MG63 (cell line): ENCODE measurements around the gene SLIT3. TPM values are rescaled to one million over a fixed set of nuclear protein-coding genes. Genes with fewer than 3 reads are reported as not detected.
"Not testable (repeated sequence)": the region's sequence is repeated elsewhere in the genome, so short reads cannot be mapped to it uniquely, and the experiment has no call there.

Experiments used
- DNase-seq: peaks from one replicate; pipeline ENCODE4 v3.0.0-alpha.2; 2020
- H3K27me3 ChIP-seq: fragments of 250-450 bp; sonication (Bioruptor Pico); 2 replicates; pipeline ENCODE4 v1.5.1; 2020; ENCODE audit warnings: mild to moderate bottlenecking, moderate library complexity
- H3K36me3 ChIP-seq: fragments of 250-450 bp; sonication (Bioruptor Pico); 2 replicates; pipeline ENCODE4 v1.5.1; 2020; ENCODE audit warnings: mild to moderate bottlenecking, moderate library complexity
- H3K4me3 ChIP-seq: fragments of 250-450 bp; sonication (Bioruptor Pico); 2 replicates; pipeline ENCODE4 v1.5.1; 2020; ENCODE audit warnings: mild to moderate bottlenecking, moderate library complexity
- H3K9me3 ChIP-seq: fragments of 250-450 bp; sonication (Bioruptor Pico); 2 replicates; pipeline ENCODE4 v1.5.1; 2020; ENCODE audit warnings: mild to moderate bottlenecking, moderate library complexity
- total RNA-seq: library from RNA; depleted of rRNA; stranded (reverse); fragments of >200 nt; shearing (Covaris generic); gene quantifications from 2 replicates; pipeline ENCODE4 v1.2.3, GENCODE V29; 2014; ENCODE audit warnings: low replicate concordance

Gene SLIT3
- total RNA-seq, 1 experiment from 2014 or later: 8.0 TPM

- DNase-seq: no peak
- no peaks in the 10 kb centered on the region for H3K27me3 ChIP-seq
- peaks cover 2% of the 10 kb centered on the region; the same call in 1 of the 2 replicates for H3K9me3 ChIP-seq
- no peak overlapping the region for H3K4me3 ChIP-seq
- no peaks in the 10 kb centered on the region for H3K36me3 ChIP-seq
Measured at GRCh38 chr5:169127431-169127830, 173.5 kb downstream of the SLIT3 start.

- peaks cover 2% of the 10 kb centered on the region; the same call in 1 of the 2 replicates for H3K9me3 ChIP-seq
- H3K4me3 ChIP-seq: no peak overlapping the region
- H3K36me3 ChIP-seq: no peaks in the 10 kb centered on the region
- H3K27me3 ChIP-seq: no peaks in the 10 kb centered on the region
- peak; percentile 17 for DNase-seq
Measured at GRCh38 chr5:169126481-169127021, 174.4 kb downstream of the SLIT3 start.

GRCh38 chr5:169125571-169125970 lies 175.4 kb downstream of the SLIT3 start:
- Histone ChIP-seq H3K27me3 (no peaks in the 10 kb centered on the region), H3K36me3 (no peaks in the 10 kb centered on the region), H3K4me3 (no peak overlapping the region), H3K9me3 (peaks cover 2% of the 10 kb centered on the region; the same call in 1 of the 2 replicates)
- DNase-seq: no peak

- H3K9me3 ChIP-seq: peaks cover 2% of the 10 kb centered on the region; the same call in 1 of the 2 replicates
- no peak for DNase-seq
- H3K36me3 ChIP-seq: no peaks in the 10 kb centered on the region
- H3K4me3 ChIP-seq: no peak overlapping the region
- H3K27me3 ChIP-seq: no peaks in the 10 kb centered on the region
Measured at GRCh38 chr5:169122951-169123350, 178.0 kb downstream of the SLIT3 start.

GRCh38 chr5:169121630-169122420 lies 179.1 kb downstream of the SLIT3 start:
- Histone ChIP-seq H3K27me3 (no peaks in the 10 kb centered on the region), H3K9me3 (peaks cover 2% of the 10 kb centered on the region; the same call in 1 of the 2 replicates), H3K36me3 (no peaks in the 10 kb centered on the region), H3K4me3 (no peak overlapping the region)
- peak; percentile 92 for DNase-seq

GRCh38 chr5:169119288-169120048 lies 181.5 kb downstream of the SLIT3 start:
- H3K27me3 ChIP-seq: no peaks in the 10 kb centered on the region
- no peak overlapping the region for H3K4me3 ChIP-seq
- peaks cover 2% of the 10 kb centered on the region; the same call in 1 of the 2 replicates for H3K9me3 ChIP-seq
- DNase-seq: no peak
- no peaks in the 10 kb centered on the region for H3K36me3 ChIP-seq

- DNase-seq: peak; percentile 47
- no peaks in the 10 kb centered on the region for H3K36me3 ChIP-seq
Measured at GRCh38 chr5:169116961-169117461, 183.9 kb downstream of the SLIT3 start.

GRCh38 chr5:169115461-169116124 lies 185.3 kb downstream of the SLIT3 start:
- Histone ChIP-seq H3K9me3 (no peaks in the 10 kb centered on the region), H3K27me3 (no peaks in the 10 kb centered on the region), H3K4me3 (no peak overlapping the region), H3K36me3 (no peaks in the 10 kb centered on the region)
- no peak for DNase-seq

More at GRCh38 chr5:169116961-169117461, 183.9 kb downstream of the SLIT3 start:
- Histone ChIP-seq H3K9me3 (no peaks in the 10 kb centered on the region), H3K4me3 (no peak overlapping the region), H3K27me3 (no peaks in the 10 kb centered on the region)

GRCh38 chr5:169114466-169115065 lies 186.4 kb downstream of the SLIT3 start:
- no peaks in the 10 kb centered on the region for H3K36me3 ChIP-seq
- no peaks in the 10 kb centered on the region for H3K27me3 ChIP-seq
- no peak for DNase-seq
- H3K4me3 ChIP-seq: no peak overlapping the region
- H3K9me3 ChIP-seq: peaks cover 6% of the 10 kb centered on the region

GRCh38 chr5:169112016-169112415 lies 188.9 kb downstream of the SLIT3 start:
- no peaks in the 10 kb centered on the region for H3K27me3 ChIP-seq
- H3K4me3 ChIP-seq: no peak overlapping the region
- no peak for DNase-seq
- H3K9me3 ChIP-seq: peaks cover 14% of the 10 kb centered on the region
- no peaks in the 10 kb centered on the region for H3K36me3 ChIP-seq

- DNase-seq: no peak
- H3K4me3 ChIP-seq: no peak overlapping the region
- H3K9me3 ChIP-seq: peaks cover 14% of the 10 kb centered on the region
- H3K27me3 ChIP-seq: no peaks in the 10 kb centered on the region
- no peaks in the 10 kb centered on the region for H3K36me3 ChIP-seq
Measured at GRCh38 chr5:169106911-169107706, 193.8 kb downstream of the SLIT3 start.

GRCh38 chr5:169105582-169105981 lies 195.4 kb downstream of the SLIT3 start:
- not testable (repeated sequence) for H3K36me3 ChIP-seq, H3K4me3 ChIP-seq, DNase-seq, H3K27me3 ChIP-seq
- peaks cover 14% of the 10 kb centered on the region for H3K9me3 ChIP-seq

- Histone ChIP-seq H3K4me3 (no peak overlapping the region), H3K27me3 (no peaks in the 10 kb centered on the region), H3K9me3 (peaks cover 12% of the 10 kb centered on the region), H3K36me3 (no peaks in the 10 kb centered on the region)
- no peak for DNase-seq
Measured at GRCh38 chr5:169104937-169105494, 195.9 kb downstream of the SLIT3 start.

- Histone ChIP-seq H3K9me3 (no peaks in the 10 kb centered on the region), H3K36me3 (no peaks in the 10 kb centered on the region), H3K4me3 (no peak overlapping the region), H3K27me3 (no peaks in the 10 kb centered on the region)
- DNase-seq: no peak
Measured at GRCh38 chr5:169103586-169104181, 197.3 kb downstream of the SLIT3 start.

- Histone ChIP-seq H3K9me3 (no peaks in the 10 kb centered on the region), H3K4me3 (no peak overlapping the region), H3K36me3 (no peaks in the 10 kb centered on the region), H3K27me3 (no peaks in the 10 kb centered on the region)
- DNase-seq: no peak
Measured at GRCh38 chr5:169101966-169102365, 199.0 kb downstream of the SLIT3 start.
